SJCRH30 (cell line): ENCODE data around the gene MTOR. TPM values are rescaled to one million over a fixed set of nuclear protein-coding genes. Genes with fewer than 3 reads are reported as not detected.

Source experiments
- DNase-seq, 2 experiments: peaks; one replicate each; pipeline ENCODE4 v3.0.0-alpha.2; 2015 to 2020
- H3K27ac ChIP-seq: fragments of 250-450 bp; sonication (Bioruptor Pico); 2 replicates; pipeline ENCODE4 v1.5.1; 2020; ENCODE audit warnings: mild to moderate bottlenecking, moderate library complexity
- H3K27me3 ChIP-seq: fragments of 250-450 bp; sonication (Bioruptor Pico); 2 replicates; pipeline ENCODE4 v1.5.1; 2020; ENCODE audit warnings: mild to moderate bottlenecking, moderate library complexity
- H3K36me3 ChIP-seq: fragments of 250-450 bp; sonication (Bioruptor Pico); 2 replicates; pipeline ENCODE4 v1.5.1; 2020; ENCODE audit warnings: mild to moderate bottlenecking, moderate library complexity
- H3K4me1 ChIP-seq: fragments of 250-450 bp; sonication (Bioruptor Pico); 2 replicates; pipeline ENCODE4 v1.5.1; 2020; ENCODE audit warnings: mild to moderate bottlenecking, moderate library complexity
- H3K4me3 ChIP-seq: fragments of 250-450 bp; sonication (Bioruptor Pico); 2 replicates; pipeline ENCODE4 v1.5.1; 2020; ENCODE audit warnings: mild to moderate bottlenecking, moderate library complexity
- H3K9me3 ChIP-seq: fragments of 250-450 bp; sonication (Bioruptor Pico); replicated peaks from 2 replicates; pipeline ENCODE4 v1.5.1; 2020; ENCODE audit warnings: mild to moderate bottlenecking, moderate library complexity
- total RNA-seq: library from RNA; depleted of rRNA; stranded (reverse); fragments of >200 nt; shearing (Covaris generic); gene quantifications from 2 replicates; pipeline ENCODE4 v1.2.3, GENCODE V29; 2014

The MTOR gene
- total RNA-seq, 1 experiment from 2014 or later, result 55.2 TPM

- H3K9me3 ChIP-seq, result no peaks in the 10 kb centered on the region
- no peak for DNase-seq
- no peak overlapping the region for H3K4me3 ChIP-seq
- no peaks in the 10 kb centered on the region for H3K4me1 ChIP-seq
- H3K27ac ChIP-seq, result no peak overlapping the region
- peaks cover 33% of the 10 kb centered on the region for H3K36me3 ChIP-seq
- H3K27me3 ChIP-seq, result no peaks in the 10 kb centered on the region
These were observed 116.6 kb downstream of the MTOR start for GRCh38 chr1:11145741-11146140.

- Histone ChIP-seq H3K4me3 (no peak overlapping the region), H3K9me3 (no peaks in the 10 kb centered on the region), H3K4me1 (no peaks in the 10 kb centered on the region), H3K36me3 (peaks cover 33% of the 10 kb centered on the region), H3K27me3 (no peaks in the 10 kb centered on the region), H3K27ac (no peak overlapping the region)
- DNase-seq, result no peak
These were observed 117.6 kb downstream of the MTOR start for GRCh38 chr1:11144570-11145256.

GRCh38 chr1:11143907-11144306, 118.4 kb downstream of the MTOR start:
- no peaks in the 10 kb centered on the region for H3K9me3 ChIP-seq

GRCh38 chr1:11143401-11143800, 119.0 kb downstream of the MTOR start:
- no peak overlapping the region for H3K27ac ChIP-seq
- no peaks in the 10 kb centered on the region for H3K9me3 ChIP-seq
- peaks cover 35% of the 10 kb centered on the region for H3K36me3 ChIP-seq
- no peak for DNase-seq
- no peak overlapping the region for H3K4me3 ChIP-seq
- no peaks in the 10 kb centered on the region for H3K4me1 ChIP-seq
- H3K27me3 ChIP-seq, result no peaks in the 10 kb centered on the region

More at GRCh38 chr1:11143907-11144306, 118.4 kb downstream of the MTOR start:
- Histone ChIP-seq H3K4me1 (no peaks in the 10 kb centered on the region), H3K36me3 (peaks cover 32% of the 10 kb centered on the region), H3K4me3 (no peak overlapping the region), H3K27me3 (no peaks in the 10 kb centered on the region), H3K27ac (no peak overlapping the region)
- DNase-seq, result no peak

- DNase-seq, result no peak
- Histone ChIP-seq H3K27ac (no peak overlapping the region), H3K27me3 (no peaks in the 10 kb centered on the region), H3K9me3 (no peaks in the 10 kb centered on the region), H3K4me1 (no peaks in the 10 kb centered on the region), H3K4me3 (no peak overlapping the region), H3K36me3 (peaks cover 40% of the 10 kb centered on the region)
These were observed 119.5 kb downstream of the MTOR start for GRCh38 chr1:11142618-11143391.

- H3K9me3 ChIP-seq, result no peaks in the 10 kb centered on the region
- no peak overlapping the region for H3K27ac ChIP-seq
- no peak for DNase-seq
- H3K27me3 ChIP-seq, result no peaks in the 10 kb centered on the region
- peaks cover 39% of the 10 kb centered on the region for H3K36me3 ChIP-seq
- no peaks in the 10 kb centered on the region for H3K4me1 ChIP-seq
- H3K4me3 ChIP-seq, result no peak overlapping the region
These were observed 123.4 kb downstream of the MTOR start for GRCh38 chr1:11138952-11139351.

- H3K4me3 ChIP-seq, result no peak overlapping the region
- H3K27ac ChIP-seq, result no peak overlapping the region
- no peaks in the 10 kb centered on the region for H3K9me3 ChIP-seq
- no peaks in the 10 kb centered on the region for H3K27me3 ChIP-seq
- no peak for DNase-seq
- peaks cover 39% of the 10 kb centered on the region for H3K36me3 ChIP-seq
- no peaks in the 10 kb centered on the region for H3K4me1 ChIP-seq
These were observed 124.3 kb downstream of the MTOR start for GRCh38 chr1:11138029-11138428.

- Histone ChIP-seq H3K4me3 (no peak overlapping the region), H3K27ac (no peak overlapping the region), H3K36me3 (peaks cover 61% of the 10 kb centered on the region), H3K9me3 (no peaks in the 10 kb centered on the region), H3K4me1 (no peaks in the 10 kb centered on the region), H3K27me3 (no peaks in the 10 kb centered on the region)
- no peak for DNase-seq
These were observed 127.5 kb downstream of the MTOR start for GRCh38 chr1:11134898-11135266.

- no peak for DNase-seq
- Histone ChIP-seq H3K27me3 (no peaks in the 10 kb centered on the region), H3K4me1 (no peaks in the 10 kb centered on the region), H3K36me3 (peaks cover 62% of the 10 kb centered on the region), H3K27ac (no peak overlapping the region), H3K9me3 (no peaks in the 10 kb centered on the region), H3K4me3 (no peak overlapping the region)
These were observed 128.0 kb downstream of the MTOR start for GRCh38 chr1:11134251-11134897.

- Histone ChIP-seq H3K27ac (no peak overlapping the region), H3K27me3 (no peaks in the 10 kb centered on the region), H3K4me1 (no peaks in the 10 kb centered on the region), H3K9me3 (no peaks in the 10 kb centered on the region), H3K4me3 (no peak overlapping the region), H3K36me3 (peaks cover 59% of the 10 kb centered on the region)
- DNase-seq, result no peak
These were observed 129.6 kb downstream of the MTOR start for GRCh38 chr1:11132563-11133293.

GRCh38 chr1:11131816-11132215, 130.5 kb downstream of the MTOR start:
- Histone ChIP-seq H3K4me3 (no peak overlapping the region), H3K27me3 (no peaks in the 10 kb centered on the region), H3K36me3 (peaks cover 56% of the 10 kb centered on the region), H3K9me3 (no peaks in the 10 kb centered on the region), H3K4me1 (no peaks in the 10 kb centered on the region), H3K27ac (no peak overlapping the region)
- DNase-seq, result no peak

GRCh38 chr1:11130406-11130805, 131.9 kb downstream of the MTOR start:
- Histone ChIP-seq H3K36me3 (peaks cover 59% of the 10 kb centered on the region), H3K27me3 (no peaks in the 10 kb centered on the region), H3K4me3 (no peak overlapping the region), H3K9me3 (no peaks in the 10 kb centered on the region), H3K4me1 (no peaks in the 10 kb centered on the region), H3K27ac (no peak overlapping the region)
- no peak for DNase-seq

GRCh38 chr1:11129649-11130390, 132.5 kb downstream of the MTOR start:
- Histone ChIP-seq H3K27me3 (no peaks in the 10 kb centered on the region), H3K4me1 (no peaks in the 10 kb centered on the region), H3K4me3 (no peak overlapping the region), H3K9me3 (no peaks in the 10 kb centered on the region), H3K36me3 (peaks cover 65% of the 10 kb centered on the region), H3K27ac (no peak overlapping the region)
- DNase-seq, result no peak

GRCh38 chr1:11126569-11126968, 135.8 kb downstream of the MTOR start:
- DNase-seq, result no peak

More at GRCh38 chr1:11126569-11126968, 135.8 kb downstream of the MTOR start:
- H3K27ac ChIP-seq, result no peak overlapping the region
- no peaks in the 10 kb centered on the region for H3K9me3 ChIP-seq
- no peaks in the 10 kb centered on the region for H3K27me3 ChIP-seq
- H3K36me3 ChIP-seq, result peaks cover 61% of the 10 kb centered on the region
- H3K4me3 ChIP-seq, result no peak overlapping the region
- no peaks in the 10 kb centered on the region for H3K4me1 ChIP-seq
